ENCODE results near the gene CYP17A1.

Gene CYP17A1

GRCh38 chr10:102804382-102805055 lies 32.7 kb downstream of the CYP17A1 start:
- DNase-seq (ENCODE audit: low read depth) = no peak

GRCh38 chr10:102802920-102803534 lies 34.2 kb downstream of the CYP17A1 start:
- DNase-seq (ENCODE audit: low read depth) = no peak

GRCh38 chr10:102801978-102802377 lies 35.2 kb downstream of the CYP17A1 start:
- DNase-seq (ENCODE audit: low read depth) = no peak

- DNase-seq (ENCODE audit: low read depth) = no peak
Observed at GRCh38 chr10:102801496-102801895, 35.7 kb downstream of the CYP17A1 start.

- DNase-seq (ENCODE audit: low read depth) = no peak
Observed at GRCh38 chr10:102800611-102801335, 36.4 kb downstream of the CYP17A1 start.

- DNase-seq (ENCODE audit: low read depth) = no peak
Observed at GRCh38 chr10:102799691-102800471, 37.3 kb downstream of the CYP17A1 start.

GRCh38 chr10:102796407-102797176 lies 40.6 kb downstream of the CYP17A1 start:
- peak; percentile 40 for DNase-seq (ENCODE audit: low read depth)

GRCh38 chr10:102795453-102796406 lies 41.5 kb downstream of the CYP17A1 start:
- DNase-seq (ENCODE audit: low read depth) = no peak

GRCh38 chr10:102791754-102792395 lies 45.3 kb downstream of the CYP17A1 start:
- no peak for DNase-seq (ENCODE audit: low read depth)

- DNase-seq (ENCODE audit: low read depth) = no peak
Observed at GRCh38 chr10:102785818-102786217, 51.4 kb downstream of the CYP17A1 start.

GRCh38 chr10:102783568-102783967 lies 53.6 kb downstream of the CYP17A1 start:
- no peak for DNase-seq (ENCODE audit: low read depth)

- no peak for DNase-seq (ENCODE audit: low read depth)
Observed at GRCh38 chr10:102782673-102783551, 54.3 kb downstream of the CYP17A1 start.

GRCh38 chr10:102781921-102782557 lies 55.2 kb downstream of the CYP17A1 start:
- DNase-seq (ENCODE audit: low read depth) = no peak

GRCh38 chr10:102781090-102781920 lies 55.9 kb downstream of the CYP17A1 start:
- no peak for DNase-seq (ENCODE audit: low read depth)
